SH-SY5Y (cell line): ENCODE results near the gene RPS17.

ENCODE experiments used
- GATA2 ChIP-seq: IDR thresholded peaks from 2 replicates; pipeline ENCODE4 v1.6.1; 2011; ENCODE audit warnings: mild to moderate bottlenecking, low read depth, low read length
- GATA3 ChIP-seq: IDR thresholded peaks from 2 replicates; pipeline ENCODE4 v1.6.1; 2011; ENCODE audit warnings: low read depth, mild to moderate bottlenecking, low read length, moderate library complexity

Gene RPS17

GRCh38 chr15:82540055-82540983, at the start of gene RPS17:
Gene RPS17, minus strand, starts transcription at chr15:82540457. Its CDS starts 29 bp downstream, at chr15:82540428.
- no peak; the same call in 1 of the 2 replicates for TF ChIP-seq GATA2
- TF ChIP-seq GATA3: no peak

- TF ChIP-seq GATA3: no peak
- no peak for TF ChIP-seq GATA2
Measured at GRCh38 chr15:82587805-82588204, 47.5 kb upstream of the RPS17 start.

GRCh38 chr15:82585072-82585471, 44.8 kb upstream of the RPS17 start:
- no peak for TF ChIP-seq GATA2
- TF ChIP-seq GATA3: no peak

- TF ChIP-seq GATA3 (no peak), GATA2 (no peak)
Measured at GRCh38 chr15:82580713-82581112, 40.5 kb upstream of the RPS17 start.

GRCh38 chr15:82575335-82575734, 35.1 kb upstream of the RPS17 start:
- TF ChIP-seq GATA2 (no peak), GATA3 (no peak)

GRCh38 chr15:82572986-82573385, 32.7 kb upstream of the RPS17 start:
- TF ChIP-seq GATA3: no peak
- no peak for TF ChIP-seq GATA2

- TF ChIP-seq GATA2 (no peak), GATA3 (no peak)
Measured at GRCh38 chr15:82572311-82572710, 32.1 kb upstream of the RPS17 start.

GRCh38 chr15:82571722-82572222, 31.5 kb upstream of the RPS17 start:
- TF ChIP-seq GATA3 (no peak), GATA2 (no peak)

GRCh38 chr15:82570721-82571508, 30.7 kb upstream of the RPS17 start:
- TF ChIP-seq GATA3 (no peak), GATA2 (no peak)

GRCh38 chr15:82569834-82570233, 29.6 kb upstream of the RPS17 start:
- TF ChIP-seq GATA2 (no peak), GATA3 (no peak)

GRCh38 chr15:82568986-82569385, 28.7 kb upstream of the RPS17 start:
- TF ChIP-seq GATA2 (no peak), GATA3 (no peak)

- TF ChIP-seq GATA3: no peak
- no peak for TF ChIP-seq GATA2
Measured at GRCh38 chr15:82567661-82568060, 27.4 kb upstream of the RPS17 start.

GRCh38 chr15:82566690-82567089, 26.4 kb upstream of the RPS17 start:
- TF ChIP-seq GATA2 (no peak), GATA3 (no peak)

GRCh38 chr15:82558502-82558901, 18.2 kb upstream of the RPS17 start:
- no peak for TF ChIP-seq GATA3
- TF ChIP-seq GATA2: no peak
